Right cardiac atrium (tissue), 5 donors: Measurements from ENCODE around the gene CCDC141. TPM values are rescaled to one million over a fixed set of nuclear protein-coding genes. Genes with fewer than 3 reads are reported as not detected.
"Not testable (repeated sequence)": the region's sequence is repeated elsewhere in the genome, so short reads cannot be mapped to it uniquely, and the experiment has no call there.

Source experiments
- ATAC-seq, 2 donors: fragments of 200-7000 bp; cut with Tn5 transposase; one replicate each; pipeline versions ENCODE4 v1.8.0 to v1.9.1; 2020; ENCODE audit warnings: moderate library complexity in 2 of 2, mild to moderate bottlenecking in 1 of 2
- DNase-seq, 3 donors: peaks; one replicate each; pipeline ENCODE4 v3.0.0-alpha.2; 2020
- H3K27ac ChIP-seq: one replicate; pipeline ENCODE4 v1.5.1; 2013; ENCODE audit warnings: mild to moderate bottlenecking, low read length, control low read depth, moderate library complexity
- H3K27me3 ChIP-seq: one replicate; pipeline ENCODE4 v1.6.1; 2013; ENCODE audit not compliant: control insufficient read depth, insufficient read depth
- H3K4me1 ChIP-seq: one replicate; pipeline ENCODE4 v1.6.1; 2013; ENCODE audit warnings: low read length; ENCODE audit not compliant: control insufficient read depth, insufficient read depth
- H3K4me3 ChIP-seq: one replicate; pipeline ENCODE4 v1.5.1; 2013; ENCODE audit warnings: low read length, control low read depth
- H3K9me3 ChIP-seq: one replicate; pipeline ENCODE4 v1.6.1; 2013; ENCODE audit warnings: low read length; ENCODE audit not compliant: control insufficient read depth
- WGBS: extraction: QIAGEN DNeasy Blood & Tissue Kit; methylation state at CpG from one replicate; pipeline ENCODE4 v1.1.7; 2013; 5-methylcytosine and 5-hydroxymethylcytosine counted together
- intact Hi-C, 4 donors: fragments of 100-400 bp; cut with DNase I; formaldehyde crosslinking; loops; one replicate each; pipeline versions ENCODE4 v1.11.0 to v1.14.0; 2022 to 2023
- polyA plus RNA-seq: library from polyadenylated mRNA; stranded (reverse); fragments of 200-250 nt; gene quantifications from one replicate; pipeline ENCODE4 v1.2.3, GENCODE V29; 2013
- total RNA-seq, 4 donors: library from RNA; stranded (reverse); fragmentation: NEBNext Ultra II Directional; extraction: Animal tissue kit (Norgen Biotek cat#: 25700); gene quantifications; one replicate each; pipeline ENCODE4 v1.2.1, GENCODE V29; 2021
- donor health status: healthy with polysubstance abuse.
- donor health status: DM: no; HTN: yes; CAD: no.
- donor health status: DM: no; HTN: no; CAD: no.
- donor health status: DM: no; HTN: yes; CAD: no; lungs with severe emphysema.
- donor health status: DM: yes; HTN: yes; CAD: no.

CCDC141 gene
- total and polyA plus RNA-seq, 5 donors = 18.1 to 128 (median 71.7) TPM

- WGBS = 19% methylated on average over 1 of the region's 1 CpG
- DNase-seq = no peak
- Histone ChIP-seq H3K4me3 (no peak overlapping the region), H3K27me3 (no peaks in the 10 kb centered on the region), H3K9me3 (no peaks in the 10 kb centered on the region), H3K27ac (no peak overlapping the region), H3K4me1 (peaks cover 2% of the 10 kb centered on the region)
- intact Hi-C loops = no loop called here
- ATAC-seq = no peak
Measured at GRCh38 chr2:179005976-179006375, 44.0 kb downstream of the CCDC141 start.

GRCh38 chr2:178999476-178999875 is 50.5 kb downstream of the CCDC141 start:
- H3K27ac ChIP-seq = no peak overlapping the region
- no peaks in the 10 kb centered on the region for H3K9me3 ChIP-seq
- no peak for DNase-seq
- 74% methylated on average over 4 of the region's 4 CpGs for WGBS
- H3K4me1 ChIP-seq = no peaks in the 10 kb centered on the region
- intact Hi-C loops = no loop called here
- H3K4me3 ChIP-seq = no peak overlapping the region
- H3K27me3 ChIP-seq = no peaks in the 10 kb centered on the region
- ATAC-seq = no peak

- Histone ChIP-seq H3K9me3 (no peaks in the 10 kb centered on the region), H3K4me1 (no peaks in the 10 kb centered on the region), H3K27ac (no peak overlapping the region), H3K4me3 (no peak overlapping the region), H3K27me3 (no peaks in the 10 kb centered on the region)
- no peak for ATAC-seq
- DNase-seq = no peak
- intact Hi-C loops = no loop called here
- WGBS = 84% methylated on average over 2 of the region's 2 CpGs
Measured at GRCh38 chr2:178998539-178998938, 51.4 kb downstream of the CCDC141 start.

- WGBS = 73% methylated on average over 2 of the region's 2 CpGs
- no peak overlapping the region for H3K4me3 ChIP-seq
- no peaks in the 10 kb centered on the region for H3K27me3 ChIP-seq
- DNase-seq (no peak), ATAC-seq (no peak)
- H3K27ac ChIP-seq = no peak overlapping the region
- H3K4me1 ChIP-seq = no peaks in the 10 kb centered on the region
- intact Hi-C loops = no loop called here
- no peaks in the 10 kb centered on the region for H3K9me3 ChIP-seq
Measured at GRCh38 chr2:178997477-178997876, 52.5 kb downstream of the CCDC141 start.

- ATAC-seq (no peak), DNase-seq (no peak)
- intact Hi-C loops = no loop called here
- no peak overlapping the region for H3K4me3 ChIP-seq
- no peaks in the 10 kb centered on the region for H3K27me3 ChIP-seq
- H3K27ac ChIP-seq = no peak overlapping the region
- H3K4me1 ChIP-seq = no peaks in the 10 kb centered on the region
- H3K9me3 ChIP-seq = no peaks in the 10 kb centered on the region
- 95% methylated on average over 1 of the region's 1 CpG for WGBS
Measured at GRCh38 chr2:178997067-178997466, 52.9 kb downstream of the CCDC141 start.

DNA sequence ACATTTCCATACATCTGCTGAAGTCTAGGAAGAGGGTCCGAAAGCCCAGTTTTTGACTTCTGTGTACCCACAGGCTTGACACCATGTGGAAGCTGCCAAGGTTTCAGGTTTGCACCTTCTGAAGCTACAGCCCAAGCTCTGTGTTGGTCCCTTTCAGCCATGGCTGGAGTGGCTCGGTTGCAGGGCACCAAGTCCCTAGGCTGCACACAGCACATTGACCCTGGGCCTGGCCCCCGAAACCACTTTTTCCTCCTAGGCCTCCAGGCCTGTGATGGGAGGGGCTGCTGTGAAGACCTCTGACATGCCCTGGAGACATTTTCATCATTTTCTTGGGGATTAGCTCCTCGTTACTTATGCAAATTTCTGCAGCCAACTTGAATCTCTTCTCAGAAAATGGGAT is 55.7 kb downstream of the CCDC141 start:
- intact Hi-C loops = no loop called here

GRCh38 chr2:178993788-178994187 is 56.1 kb downstream of the CCDC141 start:
- DNase-seq = no peak
- intact Hi-C loops = no loop called here
- H3K4me3 ChIP-seq = no peak overlapping the region
- H3K4me1 ChIP-seq = no peaks in the 10 kb centered on the region
- H3K27ac ChIP-seq = no peak overlapping the region
- no peak for ATAC-seq
- WGBS = 85% methylated on average over 2 of the region's 2 CpGs
- no peaks in the 10 kb centered on the region for H3K9me3 ChIP-seq
- no peaks in the 10 kb centered on the region for H3K27me3 ChIP-seq

More for the DNA sequence above, 55.7 kb downstream of the CCDC141 start:
- Histone ChIP-seq H3K4me1 (no peaks in the 10 kb centered on the region), H3K4me3 (no peak overlapping the region), H3K27ac (no peak overlapping the region), H3K9me3 (no peaks in the 10 kb centered on the region), H3K27me3 (no peaks in the 10 kb centered on the region)
- ATAC-seq (no peak), DNase-seq (no peak)
- 80% methylated on average over 4 of the region's 4 CpGs for WGBS

GRCh38 chr2:178992719-178993118 is 57.2 kb downstream of the CCDC141 start:
- ATAC-seq, intact Hi-C loops: not testable (repeated sequence)
- 89% methylated on average over 3 of the region's 3 CpGs for WGBS

GRCh38 chr2:178990533-178991241 is 59.2 kb downstream of the CCDC141 start:
- 83% methylated on average over 4 of the region's 4 CpGs for WGBS
- intact Hi-C loops = no loop called here
- Histone ChIP-seq H3K4me1 (no peaks in the 10 kb centered on the region), H3K27me3 (no peaks in the 10 kb centered on the region), H3K4me3 (no peak overlapping the region), H3K27ac (no peak overlapping the region), H3K9me3 (no peaks in the 10 kb centered on the region)
- no peak for DNase-seq
- no peak for ATAC-seq

More at GRCh38 chr2:178992719-178993118, 57.2 kb downstream of the CCDC141 start:
- H3K4me3 ChIP-seq, H3K27ac ChIP-seq, H3K4me1 ChIP-seq, H3K9me3 ChIP-seq, H3K27me3 ChIP-seq, DNase-seq: not testable (repeated sequence)

- ATAC-seq, H3K27me3 ChIP-seq, H3K9me3 ChIP-seq, DNase-seq, H3K4me3 ChIP-seq, H3K27ac ChIP-seq, H3K4me1 ChIP-seq, intact Hi-C loops: not testable (repeated sequence)
- WGBS = 87% methylated on average over 1 of the region's 1 CpG
Measured at GRCh38 chr2:178989424-178989823, 60.5 kb downstream of the CCDC141 start.

DNA sequence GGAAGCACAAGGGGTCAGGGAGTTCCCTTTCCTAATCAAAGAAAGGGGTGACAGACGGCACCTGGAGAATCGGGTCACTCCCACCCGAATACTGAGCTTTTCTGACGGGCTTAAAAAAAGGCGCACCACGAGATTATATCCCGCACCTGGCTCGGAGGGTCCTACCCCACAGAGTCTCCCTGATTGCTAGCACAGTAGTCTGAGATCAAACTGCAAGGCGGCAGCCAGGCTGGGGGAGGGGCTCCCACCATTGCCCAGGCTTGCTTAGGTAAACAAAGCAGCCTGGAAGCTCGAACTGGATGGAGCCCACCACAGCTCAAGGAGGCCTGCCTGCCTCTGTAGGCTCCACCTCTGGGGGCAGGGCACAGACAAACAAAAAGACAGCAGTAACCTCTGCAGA is 67.3 kb downstream of the CCDC141 start:
- ATAC-seq, H3K4me1 ChIP-seq, H3K27me3 ChIP-seq, H3K9me3 ChIP-seq, intact Hi-C loops, H3K4me3 ChIP-seq, H3K27ac ChIP-seq: not testable (repeated sequence)
- DNase-seq = peak in 1 of 3 donors; percentile 41
- 86% methylated on average over 8 of the region's 10 CpGs for WGBS

DNA sequence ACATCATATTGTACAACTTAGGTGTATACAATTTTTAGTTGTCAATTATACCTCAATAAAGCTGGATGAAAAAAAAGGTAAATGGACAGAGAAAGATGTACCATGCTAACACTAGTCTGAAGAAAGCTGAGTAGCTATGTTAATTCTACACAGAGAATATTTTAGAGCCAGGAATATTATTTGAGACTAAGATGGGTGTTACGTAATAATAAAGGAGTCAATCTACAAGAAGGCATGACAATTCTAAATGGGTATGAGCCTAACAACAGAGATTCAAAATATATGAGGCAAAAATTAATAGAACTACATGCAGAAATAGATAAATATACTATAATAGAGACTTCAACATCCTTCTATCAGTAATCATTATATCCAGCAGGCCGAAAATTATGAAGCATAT is 69.1 kb downstream of the CCDC141 start:
- H3K27ac ChIP-seq = no peak overlapping the region
- 93% methylated on average over 2 of the region's 2 CpGs for WGBS
- no peaks in the 10 kb centered on the region for H3K27me3 ChIP-seq
- H3K4me3 ChIP-seq = no peak overlapping the region
- no peaks in the 10 kb centered on the region for H3K4me1 ChIP-seq
- no peaks in the 10 kb centered on the region for H3K9me3 ChIP-seq
- ATAC-seq (no peak), DNase-seq (no peak)
- intact Hi-C loops = no loop called here
